ENCODE measurements around the gene HAAO.

DNA sequence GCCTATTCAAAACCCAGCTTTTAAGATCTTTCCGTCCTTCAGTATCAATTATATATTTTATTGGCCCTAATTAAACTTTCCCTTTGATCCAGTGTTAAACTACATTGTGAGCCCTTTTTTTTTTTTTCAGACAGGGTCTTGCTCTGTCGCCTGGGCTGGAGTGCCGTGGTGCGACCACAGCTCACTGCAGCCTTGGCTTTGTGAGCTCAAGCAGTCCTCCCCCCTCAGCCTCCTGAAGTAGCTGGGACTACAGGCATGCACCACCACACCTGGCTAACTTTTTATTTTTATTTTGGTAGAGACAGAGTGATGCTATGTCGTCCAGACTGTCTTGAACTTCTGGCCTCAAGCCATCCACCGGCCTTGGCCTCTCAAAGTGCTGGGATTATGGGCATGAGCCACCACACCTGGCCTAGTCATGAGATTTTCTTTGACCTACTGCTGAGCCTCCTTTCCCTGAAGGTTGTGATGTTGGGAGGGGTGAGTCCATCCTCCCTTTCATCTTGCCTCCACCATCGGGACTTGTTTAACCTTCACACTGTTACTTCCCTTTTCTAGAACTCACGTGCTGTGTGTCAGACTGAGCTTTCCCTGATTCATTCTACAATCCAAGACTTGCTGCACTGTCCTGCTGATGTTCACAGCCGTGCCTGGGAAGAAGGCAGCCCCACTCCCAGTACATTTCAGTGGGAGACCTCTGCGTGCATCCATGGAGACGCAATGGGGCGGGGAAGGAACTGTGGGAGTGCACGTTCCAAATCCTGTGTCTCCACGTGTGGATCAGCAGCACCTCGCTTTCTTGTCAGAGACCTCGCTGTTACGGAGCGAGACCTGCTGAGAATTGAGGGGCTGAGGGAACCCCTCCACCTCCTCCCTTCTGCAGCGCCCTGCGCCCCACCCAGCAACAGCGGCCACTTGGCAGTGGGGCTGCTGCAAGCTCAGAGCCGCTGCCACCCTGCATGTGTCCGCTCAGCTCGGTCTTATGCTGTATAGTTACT, 39.3 kb downstream of the HAAO start:
- TF ChIP-seq, protein P1, sequence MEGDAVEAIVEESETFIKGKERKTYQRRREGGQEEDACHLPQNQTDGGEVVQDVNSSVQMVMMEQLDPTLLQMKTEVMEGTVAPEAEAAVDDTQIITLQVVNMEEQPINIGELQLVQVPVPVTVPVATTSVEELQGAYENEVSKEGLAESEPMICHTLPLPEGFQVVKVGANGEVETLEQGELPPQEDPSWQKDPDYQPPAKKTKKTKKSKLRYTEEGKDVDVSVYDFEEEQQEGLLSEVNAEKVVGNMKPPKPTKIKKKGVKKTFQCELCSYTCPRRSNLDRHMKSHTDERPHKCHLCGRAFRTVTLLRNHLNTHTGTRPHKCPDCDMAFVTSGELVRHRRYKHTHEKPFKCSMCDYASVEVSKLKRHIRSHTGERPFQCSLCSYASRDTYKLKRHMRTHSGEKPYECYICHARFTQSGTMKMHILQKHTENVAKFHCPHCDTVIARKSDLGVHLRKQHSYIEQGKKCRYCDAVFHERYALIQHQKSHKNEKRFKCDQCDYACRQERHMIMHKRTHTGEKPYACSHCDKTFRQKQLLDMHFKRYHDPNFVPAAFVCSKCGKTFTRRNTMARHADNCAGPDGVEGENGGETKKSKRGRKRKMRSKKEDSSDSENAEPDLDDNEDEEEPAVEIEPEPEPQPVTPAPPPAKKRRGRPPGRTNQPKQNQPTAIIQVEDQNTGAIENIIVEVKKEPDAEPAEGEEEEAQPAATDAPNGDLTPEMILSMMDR (IDR thresholded peaks at IDR 0.05) = no peak
- TF ChIP-seq POLR2A (IDR thresholded peaks at IDR 0.05) = no peak

Data from Peyer's patch (tissue), 4 donors.